Keratinocyte (primary cell): ENCODE measurements around the gene FAM240B.

ENCODE experiments used
- EZH2 ChIP-seq: IDR thresholded peaks from one replicate; pipeline ENCODE4 v1.6.1; 2012; ENCODE audit warnings: inconsistent platforms, mild to moderate bottlenecking, low read length, moderate library complexity
- TF ChIP-seq, protein P1 (sequence below), 3 experiments: IDR thresholded peaks in 1 of 3; conservative IDR thresholded peaks in 1 of 3; optimal IDR thresholded peaks in 1 of 3; 2 replicates in 2 of 3; 3 replicates in 1 of 3; pipeline versions ENCODE3 to v1.5.1; 2011; ENCODE audit warnings: low read length in 3 of 3, mild to moderate bottlenecking in 3 of 3, moderate library complexity in 2 of 3, control low read depth in 1 of 3, inconsistent platforms in 1 of 3; ENCODE audit not compliant: insufficient read depth in 2 of 3; ENCODE audit errors: extremely low read depth in 1 of 3

DNA sequence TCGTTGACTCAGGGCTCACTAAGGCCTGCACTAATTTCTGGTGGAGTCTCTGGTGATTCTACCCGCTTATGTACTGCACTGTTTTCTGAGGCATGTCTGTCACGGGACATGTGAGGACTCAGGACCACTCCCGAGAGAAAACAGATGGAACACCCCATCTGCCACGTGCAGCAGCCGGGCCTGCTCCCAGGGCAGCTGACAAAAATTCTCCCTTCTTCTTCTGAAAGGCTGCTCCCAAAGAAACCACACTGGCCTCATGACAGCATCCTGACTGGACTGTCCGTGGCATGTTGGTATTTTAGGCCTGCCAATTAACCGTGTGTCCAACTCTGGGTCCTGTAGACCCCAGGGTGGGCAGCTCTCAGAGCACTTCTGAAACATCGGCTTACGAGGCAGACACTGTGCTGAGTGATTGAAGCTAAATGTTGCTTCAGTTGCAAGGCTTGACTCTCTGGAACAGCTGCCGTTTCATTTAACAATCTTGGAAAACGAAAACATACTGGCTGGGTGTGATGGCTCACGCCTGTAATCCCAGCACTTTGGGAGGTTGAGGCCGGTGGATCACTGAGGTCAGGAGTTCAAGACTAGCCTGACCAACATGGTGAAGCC is 39.0 kb downstream of the FAM240B start:
- TF ChIP-seq, protein P1, sequence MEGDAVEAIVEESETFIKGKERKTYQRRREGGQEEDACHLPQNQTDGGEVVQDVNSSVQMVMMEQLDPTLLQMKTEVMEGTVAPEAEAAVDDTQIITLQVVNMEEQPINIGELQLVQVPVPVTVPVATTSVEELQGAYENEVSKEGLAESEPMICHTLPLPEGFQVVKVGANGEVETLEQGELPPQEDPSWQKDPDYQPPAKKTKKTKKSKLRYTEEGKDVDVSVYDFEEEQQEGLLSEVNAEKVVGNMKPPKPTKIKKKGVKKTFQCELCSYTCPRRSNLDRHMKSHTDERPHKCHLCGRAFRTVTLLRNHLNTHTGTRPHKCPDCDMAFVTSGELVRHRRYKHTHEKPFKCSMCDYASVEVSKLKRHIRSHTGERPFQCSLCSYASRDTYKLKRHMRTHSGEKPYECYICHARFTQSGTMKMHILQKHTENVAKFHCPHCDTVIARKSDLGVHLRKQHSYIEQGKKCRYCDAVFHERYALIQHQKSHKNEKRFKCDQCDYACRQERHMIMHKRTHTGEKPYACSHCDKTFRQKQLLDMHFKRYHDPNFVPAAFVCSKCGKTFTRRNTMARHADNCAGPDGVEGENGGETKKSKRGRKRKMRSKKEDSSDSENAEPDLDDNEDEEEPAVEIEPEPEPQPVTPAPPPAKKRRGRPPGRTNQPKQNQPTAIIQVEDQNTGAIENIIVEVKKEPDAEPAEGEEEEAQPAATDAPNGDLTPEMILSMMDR (optimal IDR thresholded peaks at IDR 0.05 in 1 of 3, IDR thresholded peaks at IDR 0.05 in 1 of 3, conservative IDR thresholded peaks at IDR 0.05 in 1 of 3; ENCODE audit: extremely low read depth in 1 of 3, insufficient read depth in 2 of 3, low read length in 3 of 3) = no peak
- TF ChIP-seq EZH2 = no peak
